ENCODE measurements around the gene CTDSPL. TPM values are rescaled to one million over a fixed set of nuclear protein-coding genes. Genes with fewer than 3 reads are reported as not detected.
A peak's percentile ranks its signal among the peaks of the same experiment; 100 is the strongest.

CTDSPL gene
- total and polyA plus RNA-seq, 2 of the 13 experiments (the other 11 are each of a cell fraction or from before 2014, with no cell fraction given): 26.1 to 142 TPM

- peaks cover 13 to 36% of the 10 kb centered on the region in 2 experiments for H3K27me3 ChIP-seq (ENCODE audit: control insufficient read depth in 1 of 2, insufficient read depth in 2 of 2, low read length in 2 of 2)
- BruUV-seq (replicated peaks): no TSS peak
- 0 out of 2 replicates have a peak overlapping the region, but pooled peaks have one; percentile 42 for H3K9ac ChIP-seq (ENCODE audit: insufficient read depth, low read depth, low read length)
- FAIRE-seq (no peak), ATAC-seq (no peak), DNase-seq (ENCODE audit: low spot score) (no peak)
- no peak overlapping the region for H2AFZ ChIP-seq (ENCODE audit: low read length)
- peak overlapping the region; percentile 79 for H3K4me2 ChIP-seq (ENCODE audit: low read depth, low read length)
- H3K9me3 ChIP-seq (ENCODE audit: low read length): no peaks in the 10 kb centered on the region
- intact Hi-C loops (cut with micrococcal nuclease; ENCODE audit: unreplicated experiment): no loop called here
- no peaks in the 10 kb centered on the region for H3K79me2 ChIP-seq (ENCODE audit: insufficient read depth, low read length)
- ChIA-PET CTCF (ENCODE audit: low intra/inter-chr PET ratio, low total read pairs) (no interaction called here), POLR2A (interaction anchor here (1.7 kb wide), 1 partner anchor 15 kb away, joined by 4 read pairs; no protein-coding TSS in a partner anchor)
- H3K36me3 ChIP-seq (replicated peaks in 1 of 2; ENCODE audit: control insufficient read depth in 1 of 2, insufficient read depth in 2 of 2, low read length in 2 of 2): no peaks in the 10 kb centered on the region
- no peaks in the 10 kb centered on the region for H4K20me1 ChIP-seq (ENCODE audit: insufficient read depth, low read length)
- peak overlapping the region; percentile 56 to 75 (median 66); a peak in 4 of 6 replicates for H3K4me3 ChIP-seq (replicated peaks in 1 of 3; ENCODE audit: insufficient read depth in 1 of 3, low read depth in 2 of 3, low read length in 3 of 3)
- no CpG with 5 or more reads among the region's 8 CpGs for WGBS (ENCODE audit: low lambda C conversion rate)
- H3K4me1 ChIP-seq (ENCODE audit: insufficient read depth, low read length): peaks cover 27% of the 10 kb centered on the region
- H3K27ac ChIP-seq (ENCODE audit: extremely low read length, insufficient read depth, low read length): no peak overlapping the region
- in situ Hi-C loops (cut with HindIII; ENCODE audit: extremely low pct_ligation_motif_present, low pct_unique_long_range_greater_than_20kb): no loop called here
- 0 out of 2 replicates have a peak, but pooled peaks have one; percentile 20 for TF ChIP-seq ZNF605 (CRISPR knock-in tag; IDR thresholded peaks at IDR 0.05)
- TF ChIP-seq DNMT3B (CRISPR knock-in tag; conservative IDR thresholded peaks at IDR 0.05): no peak
- 0 out of 2 replicates have a peak, but pooled peaks have one; percentile 6 for TF ChIP-seq ZNF589 (CRISPR knock-in tag; conservative IDR thresholded peaks at IDR 0.05)
These were observed 168.7 kb downstream of the CTDSPL start for GRCh38 chr3:38030126-38031021.

- Histone ChIP-seq H4K20me1 (ENCODE audit: insufficient read depth, low read length) (no peaks in the 10 kb centered on the region), H3K36me3 (replicated peaks in 1 of 2; ENCODE audit: control insufficient read depth in 1 of 2, insufficient read depth in 2 of 2, low read length in 2 of 2) (no peaks in the 10 kb centered on the region), H3K79me2 (ENCODE audit: insufficient read depth, low read length) (no peaks in the 10 kb centered on the region), H3K27ac (ENCODE audit: extremely low read length, insufficient read depth, low read length) (no peak overlapping the region), H3K4me1 (ENCODE audit: insufficient read depth, low read length) (peaks cover 20% of the 10 kb centered on the region), H2AFZ (ENCODE audit: low read length) (no peak overlapping the region), H3K4me2 (ENCODE audit: low read depth, low read length) (no peak overlapping the region), H3K9me3 (ENCODE audit: low read length) (no peaks in the 10 kb centered on the region), H3K4me3 (replicated peaks in 1 of 3; ENCODE audit: insufficient read depth in 1 of 3, low read depth in 2 of 3, low read length in 3 of 3) (no peak overlapping the region), H3K27me3 (ENCODE audit: control insufficient read depth in 1 of 2, insufficient read depth in 2 of 2, low read length in 2 of 2) (peaks cover 13 to 36% of the 10 kb centered on the region in 2 experiments), H3K9ac (ENCODE audit: insufficient read depth, low read depth, low read length) (no peak overlapping the region)
- BruUV-seq (replicated peaks): no TSS peak
- DNase-seq (ENCODE audit: low spot score): no peak
- no peak for ATAC-seq
- 19% methylated on average over 4 of the region's 9 CpGs for WGBS (ENCODE audit: low lambda C conversion rate)
- CTCF ChIA-PET (ENCODE audit: low intra/inter-chr PET ratio, low total read pairs): no interaction called here
- POLR2A ChIA-PET: interaction anchor here (1.7 kb wide), 1 partner anchor 14 kb away, joined by 4 read pairs; no protein-coding TSS in a partner anchor
- in situ Hi-C loops (cut with HindIII; ENCODE audit: extremely low pct_ligation_motif_present, low pct_unique_long_range_greater_than_20kb) (no loop called here), intact Hi-C loops (cut with micrococcal nuclease; ENCODE audit: unreplicated experiment) (no loop called here)
- no peak for FAIRE-seq
- TF ChIP-seq ZBTB8A (CRISPR knock-in tag; IDR thresholded peaks at IDR 0.05; ENCODE audit: borderline replicate concordance, low read depth) (no peak), ZNF703 (CRISPR knock-in tag; IDR thresholded peaks at IDR 0.05; ENCODE audit: borderline replicate concordance) (no peak), NFIB (CRISPR knock-in tag; IDR thresholded peaks at IDR 0.05; ENCODE audit: borderline replicate concordance) (no peak), TEAD3 (CRISPR knock-in tag; optimal IDR thresholded peaks at IDR 0.05; ENCODE audit: borderline replicate concordance) (no peak), JDP2 (CRISPR knock-in tag; IDR thresholded peaks at IDR 0.05; ENCODE audit: borderline replicate concordance) (no peak), GRHL1 (CRISPR knock-in tag; conservative IDR thresholded peaks at IDR 0.05) (no peak), POLR2AphosphoS2 (IDR thresholded peaks at IDR 0.05; ENCODE audit: low read depth, low read length) (no peak), MAFF (IDR thresholded peaks at IDR 0.05; ENCODE audit: low read depth, low read length) (no peak)
These were observed 169.6 kb downstream of the CTDSPL start for GRCh38 chr3:38031022-38031994.

Measured in HepG2 (cell line).